Erythroblast (primary cell): Measurements from ENCODE around the gene SOX1.

Experiments
- DNase-seq, 2 experiments: peaks; one replicate each; lab custom pipeline; 2025; lab: John Stamatoyannopoulos, UW
- GATA1 ChIP-seq: IDR thresholded peaks from 2 replicates; pipeline ENCODE4 v1.6.1; 2011; ENCODE audit warnings: low read depth, mild to moderate bottlenecking, control low read depth, low read length, moderate library complexity
- POLR2A ChIP-seq: IDR thresholded peaks from 2 replicates; pipeline ENCODE4 v1.6.1; 2011; ENCODE audit warnings: mild to moderate bottlenecking, low read length

The SOX1 gene

GRCh38 chr13:112067116-112067741 is at the start of gene SOX1:
TSS of gene SOX1 (plus strand) at chr13:112067149. CDS start at chr13:112067659, 510 bp downstream.
- TF ChIP-seq POLR2A: no peak
- TF ChIP-seq GATA1: no peak
- DNase-seq: no peak

GRCh38 chr13:112024577-112024976 is 42.4 kb upstream of the SOX1 start:
- TF ChIP-seq POLR2A: no peak
- no peak for TF ChIP-seq GATA1
- no peak for DNase-seq

DNA sequence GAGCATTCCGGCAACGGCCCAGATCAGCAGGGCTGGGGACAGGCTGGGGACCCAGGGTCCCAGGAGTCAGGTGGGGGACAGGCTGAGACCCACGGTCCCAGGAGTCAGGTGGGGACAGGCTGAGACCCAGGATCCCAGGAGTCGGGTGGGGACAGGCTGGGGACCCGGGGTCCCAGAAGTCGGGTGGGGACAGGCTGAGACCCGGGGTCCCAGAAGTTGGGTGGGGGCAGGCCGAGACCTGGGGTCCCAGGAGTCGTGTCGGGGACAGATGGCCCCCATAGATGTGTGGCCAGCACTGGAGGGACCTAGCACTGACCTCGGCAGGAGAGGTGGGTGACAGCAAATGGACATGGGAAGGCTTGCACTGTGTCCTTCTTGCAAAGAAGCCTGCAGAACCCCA is 39.7 kb upstream of the SOX1 start:
- no peak for TF ChIP-seq GATA1
- no peak for TF ChIP-seq POLR2A
- DNase-seq: no peak

GRCh38 chr13:112028481-112028880 is 38.5 kb upstream of the SOX1 start:
- no peak for TF ChIP-seq POLR2A
- no peak for TF ChIP-seq GATA1
- no peak for DNase-seq

DNA sequence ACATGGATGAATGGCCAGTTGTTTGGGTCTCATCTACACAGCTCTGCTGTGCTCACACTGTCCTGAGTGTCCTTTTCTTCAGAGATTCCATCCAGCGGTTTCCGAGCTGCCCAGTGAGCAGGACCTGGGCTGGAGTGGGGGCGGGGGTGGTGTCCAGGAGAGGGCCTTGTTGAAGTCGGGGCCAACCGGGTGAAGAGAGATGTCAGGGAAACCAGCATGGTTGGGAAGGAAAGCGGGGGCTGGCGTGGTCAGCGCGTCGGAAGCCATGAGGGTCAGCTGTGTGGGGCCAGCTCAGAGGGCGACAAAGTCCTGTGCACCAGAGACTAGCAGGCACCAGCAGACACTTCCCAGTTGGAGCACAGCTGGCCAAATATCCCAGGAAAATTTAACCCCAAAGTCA is 37.8 kb upstream of the SOX1 start:
- DNase-seq: no peak
- TF ChIP-seq POLR2A (no peak), GATA1 (no peak)

- DNase-seq: no peak
- TF ChIP-seq POLR2A (no peak), GATA1 (no peak)
Measured at GRCh38 chr13:112032186-112032993, 34.6 kb upstream of the SOX1 start.

- DNase-seq: no peak
- TF ChIP-seq POLR2A (no peak), GATA1 (no peak)
Measured at GRCh38 chr13:112034231-112034630, 32.7 kb upstream of the SOX1 start.

GRCh38 chr13:112034846-112035245 is 32.1 kb upstream of the SOX1 start:
- no peak for TF ChIP-seq GATA1
- TF ChIP-seq POLR2A: no peak
- DNase-seq: no peak

DNA sequence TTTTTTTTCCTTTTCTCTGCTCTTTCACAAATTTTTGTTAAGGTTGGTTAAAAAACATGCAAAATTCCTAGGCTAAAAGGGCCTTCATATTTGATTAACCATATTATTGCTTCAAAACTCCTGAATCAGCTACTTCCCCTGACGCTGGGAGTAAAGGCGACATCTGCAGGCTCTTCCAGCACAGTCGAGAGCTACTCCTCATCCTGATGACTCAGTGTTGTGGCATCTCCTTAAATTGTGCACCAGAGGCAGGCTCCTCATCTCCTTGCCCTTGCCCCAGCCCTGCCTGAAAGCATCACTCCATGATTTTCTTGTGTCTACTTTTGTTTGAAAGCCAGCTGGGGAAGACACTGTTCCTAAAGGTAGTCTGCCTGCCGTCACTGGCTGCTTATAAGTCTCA is 24.5 kb upstream of the SOX1 start:
- TF ChIP-seq POLR2A (no peak), GATA1 (no peak)
- no peak for DNase-seq

- no peak for DNase-seq
- TF ChIP-seq POLR2A: no peak
- TF ChIP-seq GATA1: no peak
Measured at GRCh38 chr13:112052213-112052612, 14.7 kb upstream of the SOX1 start.

DNA sequence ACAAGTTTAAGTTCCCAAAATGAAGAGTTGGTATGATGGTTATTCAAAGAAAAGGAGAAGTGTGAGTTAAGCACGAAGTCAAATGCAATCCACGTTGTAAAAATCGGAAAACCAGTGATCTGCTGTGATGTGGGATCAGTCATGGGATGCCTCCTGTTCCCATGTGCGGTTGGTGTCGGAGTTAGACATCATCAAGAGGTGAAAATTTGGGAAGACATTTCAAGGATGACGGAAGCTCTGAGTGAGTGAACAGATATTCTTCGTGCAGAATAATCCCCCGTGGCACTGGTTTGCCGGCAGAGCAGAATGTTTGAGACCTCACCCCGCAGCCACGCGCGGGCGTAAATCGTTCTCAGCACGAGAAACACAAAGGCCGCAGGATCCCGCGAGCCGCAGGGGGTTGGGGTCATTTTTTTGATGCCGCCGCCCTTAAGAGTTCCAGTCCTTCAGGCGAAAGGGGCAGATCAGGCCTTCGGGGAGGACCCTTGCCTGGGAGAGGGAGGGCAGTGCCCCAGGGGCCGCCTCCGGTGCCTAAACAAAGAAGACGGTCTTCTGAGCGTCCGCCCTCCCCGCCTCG is 13.7 kb upstream of the SOX1 start:
- DNase-seq: no peak
- TF ChIP-seq GATA1: no peak
- no peak for TF ChIP-seq POLR2A

- TF ChIP-seq POLR2A: no peak
- no peak for TF ChIP-seq GATA1
- DNase-seq: no peak
Measured at GRCh38 chr13:112053744-112054615, 13.0 kb upstream of the SOX1 start.

DNA sequence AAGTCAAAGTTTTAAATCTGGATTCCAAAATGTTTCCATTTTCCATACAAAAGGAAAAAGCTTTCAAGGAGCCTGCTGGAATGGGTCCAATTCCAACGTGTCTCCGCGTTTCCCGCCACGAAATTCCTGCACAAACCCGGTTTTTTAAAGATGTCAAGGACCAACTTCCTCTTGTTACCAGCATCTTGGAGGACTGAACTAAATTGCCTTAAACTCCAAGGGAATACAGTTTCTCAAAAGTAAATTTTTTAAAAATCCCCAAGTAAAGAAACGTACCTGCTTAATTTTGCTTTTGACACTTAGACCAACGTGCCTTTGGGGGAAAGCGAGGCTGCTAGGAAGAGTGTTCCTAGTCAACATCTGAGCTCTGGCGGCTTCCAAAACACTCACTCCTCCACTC is 12.3 kb upstream of the SOX1 start:
- DNase-seq: no peak
- TF ChIP-seq POLR2A: no peak
- TF ChIP-seq GATA1: no peak
